ENCODE measurements around the gene ST3GAL5.

GRCh38 chr2:85853499-85854165 lies 35.2 kb downstream of the ST3GAL5 start:
- no peak for TF ChIP-seq EZH2 (IDR thresholded peaks at IDR 0.05)
- no peak for TF ChIP-seq CTCF (IDR thresholded peaks at IDR 0.05)

Measured in neural progenitor cell (in vitro differentiated cells).